Subcutaneous adipose tissue (tissue), 4 donors: ENCODE measurements around the gene ZNF134. TPM values are rescaled to one million over a fixed set of nuclear protein-coding genes. Genes with fewer than 3 reads are reported as not detected.

Experiments
- total RNA-seq, 4 donors: library from RNA; depleted of rRNA; stranded (reverse); fragments of >200 nt; gene quantifications; one replicate each; pipeline ENCODE4 v1.1.0, GENCODE V29; 2016
- TF ChIP-seq, protein P1 (sequence below): fragments of 450-650 bp; IDR thresholded peaks from one replicate; pipeline ENCODE4 v1.5.1; 2016; ENCODE audit warnings: low read depth, mild to moderate bottlenecking, control low read depth, antibody characterized with exemption, moderate library complexity

The ZNF134 gene
- total RNA-seq, 4 donors from 2014 or later: 10.6 to 20.3 (median 13.1) TPM

DNA sequence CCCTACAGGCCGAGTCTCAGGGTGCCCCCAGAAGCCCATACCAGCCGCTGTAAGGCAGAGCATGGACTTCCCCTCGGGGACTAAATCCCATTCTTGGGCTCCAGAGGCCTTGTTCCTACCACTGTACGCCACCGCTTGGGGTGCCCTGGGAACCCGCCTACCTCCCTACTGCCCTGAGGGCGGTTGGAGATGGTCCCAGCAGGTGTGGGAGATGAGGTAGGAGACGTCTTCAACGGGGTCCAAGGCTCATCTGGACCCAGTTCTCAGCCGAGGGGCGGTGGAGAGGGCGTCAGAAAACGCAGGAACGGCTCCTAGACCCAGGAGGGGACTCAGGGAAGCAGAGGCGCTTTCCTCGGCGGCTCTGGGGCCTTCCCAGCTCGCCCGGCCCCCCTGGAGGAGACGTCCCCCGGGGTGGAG is 30.9 kb upstream of the ZNF134 start:
- TF ChIP-seq, protein P1, sequence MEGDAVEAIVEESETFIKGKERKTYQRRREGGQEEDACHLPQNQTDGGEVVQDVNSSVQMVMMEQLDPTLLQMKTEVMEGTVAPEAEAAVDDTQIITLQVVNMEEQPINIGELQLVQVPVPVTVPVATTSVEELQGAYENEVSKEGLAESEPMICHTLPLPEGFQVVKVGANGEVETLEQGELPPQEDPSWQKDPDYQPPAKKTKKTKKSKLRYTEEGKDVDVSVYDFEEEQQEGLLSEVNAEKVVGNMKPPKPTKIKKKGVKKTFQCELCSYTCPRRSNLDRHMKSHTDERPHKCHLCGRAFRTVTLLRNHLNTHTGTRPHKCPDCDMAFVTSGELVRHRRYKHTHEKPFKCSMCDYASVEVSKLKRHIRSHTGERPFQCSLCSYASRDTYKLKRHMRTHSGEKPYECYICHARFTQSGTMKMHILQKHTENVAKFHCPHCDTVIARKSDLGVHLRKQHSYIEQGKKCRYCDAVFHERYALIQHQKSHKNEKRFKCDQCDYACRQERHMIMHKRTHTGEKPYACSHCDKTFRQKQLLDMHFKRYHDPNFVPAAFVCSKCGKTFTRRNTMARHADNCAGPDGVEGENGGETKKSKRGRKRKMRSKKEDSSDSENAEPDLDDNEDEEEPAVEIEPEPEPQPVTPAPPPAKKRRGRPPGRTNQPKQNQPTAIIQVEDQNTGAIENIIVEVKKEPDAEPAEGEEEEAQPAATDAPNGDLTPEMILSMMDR: no peak

DNA sequence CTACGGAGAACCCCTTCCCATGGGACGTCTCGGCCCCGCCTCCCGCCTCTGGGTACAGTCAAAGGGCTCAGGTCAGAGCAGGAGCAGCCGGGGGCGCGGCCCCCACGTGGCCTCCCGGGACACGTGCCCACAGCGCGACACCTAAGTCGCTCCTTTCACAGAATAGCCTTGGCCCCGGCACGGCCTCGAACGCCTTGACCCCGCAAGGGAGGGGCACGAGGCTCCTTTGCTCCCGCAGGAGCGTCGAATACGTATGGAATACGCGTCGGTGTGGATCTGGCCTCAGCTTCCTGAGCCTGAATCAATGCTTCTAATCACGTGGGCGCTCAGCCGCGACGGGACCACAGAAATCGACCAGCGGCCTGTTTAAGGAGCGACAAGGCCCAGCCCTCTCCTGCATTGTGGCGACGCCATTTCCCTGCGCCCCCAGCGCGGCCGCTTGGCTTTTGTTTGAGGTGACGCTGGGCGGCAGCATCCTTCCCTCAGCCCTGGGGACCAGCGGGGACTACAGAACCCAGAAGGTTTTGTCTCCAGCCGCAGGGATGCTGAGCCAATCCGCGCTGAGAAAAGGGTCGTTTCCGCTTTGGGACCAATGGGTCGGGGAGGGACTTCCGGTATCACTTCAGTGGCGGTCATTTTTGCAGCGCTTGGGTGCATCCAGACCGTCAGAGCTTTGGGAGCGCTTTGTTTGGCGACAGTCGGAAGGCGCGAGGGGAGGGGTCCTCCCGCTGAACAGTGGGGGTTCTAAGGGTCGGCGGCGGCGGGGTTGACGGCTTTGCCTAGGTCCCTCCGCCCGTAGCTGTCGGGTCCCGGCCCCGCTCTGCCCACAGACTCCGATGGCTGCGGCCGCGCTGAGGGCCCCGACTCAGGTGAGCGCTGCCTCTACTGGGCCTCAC is 30.3 kb upstream of the ZNF134 start, which contains the start of gene ZIK1:
Gene ZIK1 (plus strand): TSS at position 625 of the 896 bp plus-strand sequence. CDS start 212 bp downstream, at position 837.
- TF ChIP-seq, protein P1: no peak

DNA sequence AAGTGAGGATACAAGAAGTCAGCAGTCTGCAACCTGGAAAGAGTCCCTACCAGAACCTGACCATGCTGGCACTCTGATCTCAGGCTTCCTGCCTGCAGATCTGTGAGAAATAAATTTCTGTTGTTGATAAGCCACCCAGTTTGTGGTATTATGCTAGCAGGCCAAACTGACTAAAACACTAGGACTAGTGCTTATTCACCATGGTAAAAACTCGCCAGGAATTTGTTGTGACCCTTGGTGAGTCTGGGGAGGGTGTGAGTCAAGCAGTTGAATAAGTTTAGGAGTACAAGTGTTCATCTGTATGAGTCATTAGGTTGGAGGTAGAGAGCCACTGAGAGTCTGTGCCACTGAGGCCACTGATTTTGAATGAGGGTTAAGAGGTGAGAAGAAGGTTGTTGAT is 26.5 kb upstream of the ZNF134 start:
- TF ChIP-seq, protein P1: no peak

DNA sequence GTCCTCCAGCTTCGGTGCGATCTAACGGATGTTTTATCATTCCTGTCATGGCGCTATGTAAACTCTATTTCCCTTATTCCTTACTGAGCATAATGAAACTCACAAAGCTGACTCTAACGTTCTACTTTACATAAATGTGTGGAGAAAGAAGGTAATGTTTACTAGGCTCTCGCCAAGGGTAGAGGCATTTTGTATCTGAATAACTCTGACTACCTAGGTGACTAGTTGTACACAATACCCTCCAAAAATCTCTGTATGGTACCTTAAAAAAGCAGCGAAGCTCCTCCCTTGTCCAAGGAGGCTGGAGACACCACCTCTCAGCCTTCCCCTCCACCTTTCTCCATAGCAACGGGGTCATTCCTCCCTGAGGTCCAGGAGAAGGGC is 14.7 kb upstream of the ZNF134 start:
- TF ChIP-seq, protein P1: no peak

DNA sequence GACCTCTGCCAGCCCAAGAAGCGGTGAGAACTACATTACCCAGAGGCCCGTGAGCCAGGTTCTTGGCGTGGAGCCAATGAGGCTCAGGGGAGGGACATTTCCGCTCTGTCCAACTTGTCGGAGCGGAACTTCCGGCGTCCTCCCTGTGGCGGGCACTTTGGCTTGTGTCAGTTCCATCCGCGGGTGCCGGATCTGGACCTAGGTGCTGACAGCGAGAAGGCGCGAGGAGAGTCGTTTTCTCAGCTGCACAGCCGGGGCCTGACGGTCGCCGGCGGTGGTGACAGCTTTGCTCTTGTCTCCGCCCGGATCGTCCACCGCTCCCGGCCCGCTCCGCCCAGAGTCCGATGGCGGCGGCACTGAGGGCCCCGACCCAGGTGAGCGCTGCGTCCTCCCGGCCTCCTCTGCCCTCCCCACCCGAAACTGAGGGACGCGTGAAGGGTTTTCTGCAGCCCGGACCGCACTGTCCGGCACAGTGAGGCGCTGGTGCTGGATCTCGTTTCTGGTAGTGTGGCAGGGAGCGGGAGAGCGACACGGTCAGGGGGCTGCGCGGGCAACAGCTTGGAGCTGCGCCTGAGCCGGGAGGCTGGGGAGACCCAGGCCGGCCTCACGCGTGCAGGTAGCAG is 14.2 kb upstream of the ZNF134 start, which contains the start of gene ZNF530:
Gene ZNF530 (plus strand): TSS at position 125 of the 623 bp plus-strand sequence. CDS start 4,461 bp downstream, outside the sequence.
- TF ChIP-seq, protein P1: no peak

DNA sequence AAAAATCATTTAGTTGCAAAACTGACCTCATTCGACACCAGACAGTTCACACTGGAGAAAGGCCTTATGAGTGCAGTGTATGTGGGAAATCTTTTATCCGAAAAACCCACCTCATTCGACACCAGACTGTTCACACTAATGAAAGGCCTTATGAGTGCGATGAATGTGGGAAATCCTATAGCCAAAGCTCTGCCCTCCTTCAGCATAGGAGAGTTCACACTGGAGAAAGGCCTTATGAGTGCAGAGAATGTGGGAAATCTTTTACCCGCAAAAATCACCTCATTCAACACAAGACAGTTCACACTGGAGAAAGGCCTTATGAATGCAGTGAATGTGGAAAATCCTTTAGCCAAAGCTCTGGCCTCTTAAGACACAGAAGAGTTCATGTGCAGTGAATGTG is 7.1 kb upstream of the ZNF134 start:
- TF ChIP-seq, protein P1: no peak

DNA sequence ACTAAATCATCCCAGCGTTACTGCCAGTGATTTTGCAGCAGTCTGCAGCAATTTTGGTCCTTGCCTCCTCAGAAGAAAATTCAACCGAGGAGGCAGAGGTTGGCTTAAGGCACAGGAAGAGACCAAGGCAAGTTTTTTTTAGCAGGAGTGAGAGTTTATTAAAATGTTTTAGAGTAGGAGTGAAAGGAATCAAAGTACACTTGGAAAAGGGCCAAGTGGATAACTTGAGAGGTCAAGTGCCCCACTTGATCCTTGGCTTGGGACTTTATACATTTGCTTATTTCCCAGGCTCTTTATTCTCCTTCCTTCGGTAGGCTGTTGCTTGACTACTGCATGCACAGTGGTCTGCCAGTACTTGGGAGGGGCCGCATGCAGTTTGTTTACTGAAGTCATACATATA is 2.9 kb upstream of the ZNF134 start:
- TF ChIP-seq, protein P1: no peak
